NCI-H1417 (cell line): ENCODE data around the gene RPA3.

ENCODE experiments used
- DNase-seq, 3 experiments: peaks; one replicate each; lab custom pipeline; 2025; lab: John Stamatoyannopoulos, UW

Gene RPA3

GRCh38 chr7:7653593-7654187 lies 64.7 kb downstream of the RPA3 start:
- DNase-seq: peak in 1 of 3 experiments; percentile 27

GRCh38 chr7:7652798-7653540 lies 65.4 kb downstream of the RPA3 start:
- no peak for DNase-seq

- no peak for DNase-seq
Observed at GRCh38 chr7:7651479-7651878, 66.9 kb downstream of the RPA3 start.

- no peak for DNase-seq
Observed at GRCh38 chr7:7650682-7651206, 67.7 kb downstream of the RPA3 start.

- DNase-seq: no peak
Observed at GRCh38 chr7:7647495-7648036, 70.8 kb downstream of the RPA3 start.

GRCh38 chr7:7642081-7642480 lies 76.3 kb downstream of the RPA3 start:
- peak in 1 of 3 experiments; percentile 65 for DNase-seq

GRCh38 chr7:7641129-7641663 lies 77.2 kb downstream of the RPA3 start:
- DNase-seq: peak in 2 of 3 experiments; percentile 88 to 90

GRCh38 chr7:7640221-7641128 lies 77.9 kb downstream of the RPA3 start, which contains the start of gene UMAD1:
Gene UMAD1, plus strand, starts transcription at chr7:7640752. Its CDS starts 32,620 bp downstream, at chr7:7673372.
- peak; percentile 98 to 100 (median 99) for DNase-seq

GRCh38 chr7:7639847-7640220 lies 78.6 kb downstream of the RPA3 start:
- peak in 1 of 3 experiments; percentile 28 for DNase-seq

- peak in 1 of 3 experiments; percentile 48 for DNase-seq
Observed at GRCh38 chr7:7639421-7639820, 79.0 kb downstream of the RPA3 start.

GRCh38 chr7:7630626-7631329 lies 87.6 kb downstream of the RPA3 start:
- DNase-seq: no peak

- no peak for DNase-seq
Observed at GRCh38 chr7:7628476-7628875, 89.9 kb downstream of the RPA3 start.

GRCh38 chr7:7620644-7621210 lies 97.7 kb downstream of the RPA3 start:
- DNase-seq: peak in 1 of 3 experiments; percentile 22

- DNase-seq: no peak
Observed at GRCh38 chr7:7620236-7620635, 98.2 kb downstream of the RPA3 start.

GRCh38 chr7:7618410-7618809 lies 100.0 kb downstream of the RPA3 start:
- DNase-seq: no peak

- DNase-seq: no peak
Observed at GRCh38 chr7:7617550-7617949, 100.9 kb downstream of the RPA3 start.

- DNase-seq: no peak
Observed at GRCh38 chr7:7614018-7614741, 104.2 kb downstream of the RPA3 start.

- no peak for DNase-seq
Observed at GRCh38 chr7:7613210-7613609, 105.2 kb downstream of the RPA3 start.

- DNase-seq: no peak
Observed at GRCh38 chr7:7612519-7612918, 105.9 kb downstream of the RPA3 start.

- DNase-seq: no peak
Observed at GRCh38 chr7:7609330-7609729, 109.1 kb downstream of the RPA3 start.
